Stomach smooth muscle (tissue), 2 donors: ENCODE measurements around the gene CBR3.
A peak's percentile ranks its signal among the peaks of the same experiment; 100 is the strongest.

Source experiments
- H3K27ac ChIP-seq: one replicate; pipeline ENCODE4 v1.7.0; 2013; ENCODE audit warnings: mild to moderate bottlenecking, low read length, inconsistent platforms
- H3K27me3 ChIP-seq, 2 donors: one replicate each; pipeline ENCODE4 v1.7.0; 2013; ENCODE audit warnings: low read length in 2 of 2; ENCODE audit not compliant: insufficient read depth in 2 of 2, control insufficient read depth in 1 of 2
- H3K36me3 ChIP-seq, 2 donors: one replicate each; pipeline ENCODE4 v1.7.0; 2013; ENCODE audit warnings: low read length in 2 of 2; ENCODE audit not compliant: control insufficient read depth in 2 of 2, insufficient read depth in 2 of 2
- H3K4me1 ChIP-seq: one replicate; pipeline ENCODE4 v1.7.0; 2013; ENCODE audit warnings: low read length; ENCODE audit not compliant: control insufficient read depth, insufficient read depth
- H3K4me3 ChIP-seq, 2 donors: one replicate each; pipeline ENCODE4 v1.7.0; 2013; ENCODE audit warnings: low read length in 2 of 2
- H3K9ac ChIP-seq, 2 donors: one replicate each; pipeline ENCODE4 v1.7.0; 2013; ENCODE audit warnings: low read length in 2 of 2, mild to moderate bottlenecking in 1 of 2
- H3K9me3 ChIP-seq, 2 donors: one replicate each; pipeline ENCODE4 v1.7.0; 2013; ENCODE audit warnings: low read length in 2 of 2; ENCODE audit not compliant: control insufficient read depth in 2 of 2
- donor health status: healthy.
- donor health status: Pancreatic carcinoma.

The CBR3 gene

DNA sequence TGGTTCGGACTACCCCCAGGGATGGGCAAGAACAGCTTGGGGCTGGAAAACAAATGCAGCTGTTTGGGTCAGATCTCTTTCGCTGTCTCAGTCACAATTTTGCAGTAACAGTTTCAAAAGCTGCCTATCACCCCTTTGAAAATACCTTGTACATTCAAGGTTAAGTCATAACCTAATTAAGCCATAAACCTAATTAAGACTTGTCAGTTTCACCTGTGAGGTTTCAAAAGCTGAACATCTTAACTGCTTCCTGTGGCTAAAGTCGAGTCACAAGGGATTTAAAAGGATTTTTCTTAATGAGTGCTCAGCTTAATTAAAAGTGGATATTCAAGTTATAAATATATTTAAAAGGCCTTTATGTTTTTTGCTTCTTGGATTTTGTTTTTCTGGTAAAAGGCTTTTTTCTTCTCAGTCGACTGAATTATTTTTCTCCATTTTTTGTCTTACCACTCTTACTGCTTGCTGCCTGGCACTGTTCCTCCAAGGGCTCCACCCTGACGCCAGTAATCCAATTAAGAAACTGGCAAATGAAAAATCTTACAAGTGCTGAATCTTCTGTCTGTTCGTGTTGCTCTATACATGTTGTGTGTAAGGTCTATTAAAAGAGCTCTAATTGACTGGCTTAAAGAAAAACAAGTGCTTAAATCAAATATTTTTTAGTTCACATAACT lies 33.8 kb upstream of the CBR3 start:
- Histone ChIP-seq H3K9ac (no peak overlapping the region), H3K4me3 (no peak overlapping the region), H3K27ac (no peak overlapping the region), H3K36me3 (no peaks in the 10 kb centered on the region), H3K4me1 (no peaks in the 10 kb centered on the region), H3K27me3 (peaks cover 3 to 11% of the 10 kb centered on the region in 2 donors), H3K9me3 (no peaks in the 10 kb centered on the region)

GRCh38 chr21:36103434-36103833 lies 31.4 kb upstream of the CBR3 start:
- no peak overlapping the region for H3K27ac ChIP-seq
- H3K27me3 ChIP-seq = peaks cover 3 to 11% of the 10 kb centered on the region in 2 donors
- no peaks in the 10 kb centered on the region for H3K4me1 ChIP-seq
- H3K9ac ChIP-seq = no peak overlapping the region
- H3K36me3 ChIP-seq = no peaks in the 10 kb centered on the region
- H3K4me3 ChIP-seq = no peak overlapping the region
- H3K9me3 ChIP-seq = no peaks in the 10 kb centered on the region

- no peaks in the 10 kb centered on the region for H3K9me3 ChIP-seq
- H3K36me3 ChIP-seq = no peaks in the 10 kb centered on the region
- no peak overlapping the region for H3K27ac ChIP-seq
- no peak overlapping the region for H3K9ac ChIP-seq
- no peaks in the 10 kb centered on the region for H3K4me1 ChIP-seq
- H3K27me3 ChIP-seq = peaks cover 3 to 11% of the 10 kb centered on the region in 2 donors
- peak overlapping the region; percentile 23 to 62 for H3K4me3 ChIP-seq
These were observed 30.3 kb upstream of the CBR3 start for GRCh38 chr21:36104317-36105300.

- H3K9me3 ChIP-seq = no peaks in the 10 kb centered on the region
- H3K9ac ChIP-seq = no peak overlapping the region
- peak overlapping the region in 1 of 2 donors; percentile 62 for H3K4me3 ChIP-seq
- H3K27ac ChIP-seq = no peak overlapping the region
- H3K27me3 ChIP-seq = peaks cover 3 to 10% of the 10 kb centered on the region in 2 donors
- no peaks in the 10 kb centered on the region for H3K4me1 ChIP-seq
- no peaks in the 10 kb centered on the region for H3K36me3 ChIP-seq
These were observed 29.5 kb upstream of the CBR3 start for GRCh38 chr21:36105327-36105842.

GRCh38 chr21:36109868-36110267 lies 25.0 kb upstream of the CBR3 start:
- no peak overlapping the region for H3K4me3 ChIP-seq
- no peaks in the 10 kb centered on the region for H3K9me3 ChIP-seq
- H3K9ac ChIP-seq = no peak overlapping the region
- no peak overlapping the region for H3K27ac ChIP-seq
- H3K36me3 ChIP-seq = no peaks in the 10 kb centered on the region
- peaks cover 2% of the 10 kb centered on the region for H3K4me1 ChIP-seq
- H3K27me3 ChIP-seq = peaks cover 2 to 4% of the 10 kb centered on the region in 2 donors

- Histone ChIP-seq H3K9me3 (no peaks in the 10 kb centered on the region), H3K36me3 (no peaks in the 10 kb centered on the region), H3K4me3 (no peak overlapping the region), H3K27me3 (no peaks in the 10 kb centered on the region), H3K9ac (no peak overlapping the region), H3K4me1 (peaks cover 2% of the 10 kb centered on the region), H3K27ac (no peak overlapping the region)
These were observed 23.6 kb upstream of the CBR3 start for GRCh38 chr21:36111238-36111637.

DNA sequence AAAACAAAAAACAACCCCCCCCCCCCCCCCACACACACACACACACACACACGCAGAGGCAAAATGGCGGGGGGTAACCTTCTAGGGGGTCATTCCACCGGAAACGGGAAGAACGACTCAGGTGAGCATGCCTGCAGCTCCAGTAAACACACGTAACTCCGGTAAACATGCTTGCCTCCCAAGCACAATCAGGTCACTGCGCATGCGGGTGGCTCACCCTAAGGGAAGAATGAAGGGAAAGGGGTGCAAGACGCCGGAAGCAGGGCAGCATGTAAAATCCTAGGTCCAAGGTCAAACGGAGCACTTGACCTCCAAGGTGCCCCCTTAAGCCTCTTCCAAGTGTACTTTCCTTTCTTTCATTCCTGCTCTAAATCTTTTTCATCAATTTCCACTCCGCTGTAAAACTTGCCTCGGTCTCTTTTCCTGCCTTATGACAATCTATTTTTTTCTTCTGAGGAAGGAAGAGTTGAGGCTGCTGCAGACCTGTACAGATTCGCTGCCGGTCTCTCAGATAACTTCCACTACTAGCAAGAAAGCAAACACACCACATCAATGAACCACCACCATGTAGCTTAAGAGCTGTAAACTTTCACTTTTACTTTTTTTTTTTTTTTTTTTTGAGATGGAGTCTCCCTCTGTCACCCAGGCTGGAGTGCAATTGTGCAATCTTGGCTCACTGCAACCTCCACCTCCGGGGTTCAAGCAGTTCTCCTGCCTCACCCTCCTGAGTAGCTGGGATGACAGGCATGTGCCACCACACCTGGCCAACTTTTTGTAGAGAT lies 21.0 kb upstream of the CBR3 start:
- H3K4me3 ChIP-seq = no peak overlapping the region
- H3K36me3 ChIP-seq = no peaks in the 10 kb centered on the region
- no peaks in the 10 kb centered on the region for H3K27me3 ChIP-seq
- H3K4me1 ChIP-seq = peaks cover 2% of the 10 kb centered on the region
- no peak overlapping the region for H3K27ac ChIP-seq
- H3K9me3 ChIP-seq = no peaks in the 10 kb centered on the region
- H3K9ac ChIP-seq = no peak overlapping the region

GRCh38 chr21:36115138-36115730 lies 19.6 kb upstream of the CBR3 start:
- Histone ChIP-seq H3K36me3 (no peaks in the 10 kb centered on the region), H3K4me1 (peaks cover 4% of the 10 kb centered on the region), H3K9me3 (no peaks in the 10 kb centered on the region), H3K27ac (no peak overlapping the region), H3K27me3 (no peaks in the 10 kb centered on the region), H3K4me3 (no peak overlapping the region), H3K9ac (no peak overlapping the region)

GRCh38 chr21:36117286-36117741 lies 17.6 kb upstream of the CBR3 start:
- Histone ChIP-seq H3K9ac (no peak overlapping the region), H3K9me3 (no peaks in the 10 kb centered on the region), H3K27me3 (no peaks in the 10 kb centered on the region), H3K4me3 (no peak overlapping the region), H3K4me1 (peaks cover 4% of the 10 kb centered on the region), H3K27ac (no peak overlapping the region), H3K36me3 (no peaks in the 10 kb centered on the region)

- peaks cover 2% of the 10 kb centered on the region for H3K4me1 ChIP-seq
- H3K27ac ChIP-seq = no peak overlapping the region
These were observed 14.5 kb upstream of the CBR3 start for GRCh38 chr21:36120304-36120888.

More at GRCh38 chr21:36120304-36120888, 14.5 kb upstream of the CBR3 start:
- no peaks in the 10 kb centered on the region for H3K9me3 ChIP-seq
- H3K4me3 ChIP-seq = no peak overlapping the region
- H3K27me3 ChIP-seq = no peaks in the 10 kb centered on the region
- H3K36me3 ChIP-seq = no peaks in the 10 kb centered on the region
- no peak overlapping the region for H3K9ac ChIP-seq
